ENCODE measurements around the gene FOXO3.
A peak's percentile ranks its signal among the peaks of the same experiment; 100 is the strongest.
"Not testable (repeated sequence)": the region's sequence is repeated elsewhere in the genome, so short reads cannot be mapped to it uniquely, and the experiment has no call there.

FOXO3 gene

GRCh38 chr6:108555399-108556052 lies 5.2 kb upstream of the FOXO3 start:
- no peak for ATAC-seq
- DNase-seq, result no peak

- DNase-seq, result no peak
- ATAC-seq, result no peak
These were observed 4.5 kb upstream of the FOXO3 start for GRCh38 chr6:108556250-108556649.

GRCh38 chr6:108556866-108557493 lies 3.7 kb upstream of the FOXO3 start:
- DNase-seq (no peak), ATAC-seq (no peak)

GRCh38 chr6:108557494-108558371 lies 3.0 kb upstream of the FOXO3 start:
- ATAC-seq, result peak; percentile 29

GRCh38 chr6:108558372-108559096 lies 2.2 kb upstream of the FOXO3 start:
- ATAC-seq (peak; percentile 70), DNase-seq (peak; percentile 97)

More at GRCh38 chr6:108557494-108558371, 3.0 kb upstream of the FOXO3 start:
- peak; percentile 72 for DNase-seq

- DNase-seq (peak; percentile 83), ATAC-seq (peak; percentile 67)
These were observed 1.4 kb upstream of the FOXO3 start for GRCh38 chr6:108559097-108559883.

- ATAC-seq (no peak), DNase-seq (peak; percentile 38)
These were observed 744 bp upstream of the FOXO3 start for GRCh38 chr6:108559884-108560462.

GRCh38 chr6:108561309-108561647 lies 561 bp downstream of the FOXO3 start:
- not testable (repeated sequence) for ATAC-seq, DNase-seq

- ATAC-seq, result no peak
- no peak for DNase-seq
These were observed 1.2 kb downstream of the FOXO3 start for GRCh38 chr6:108561742-108562502.

GRCh38 chr6:108562503-108562993 lies 1.8 kb downstream of the FOXO3 start:
- DNase-seq (no peak), ATAC-seq (no peak)

- no peak for DNase-seq
- no peak for ATAC-seq
These were observed 2.6 kb downstream of the FOXO3 start for GRCh38 chr6:108563292-108563691.

- ATAC-seq, result no peak
These were observed 3.5 kb downstream of the FOXO3 start for GRCh38 chr6:108564178-108564577.

GRCh38 chr6:108565091-108565766 lies 4.5 kb downstream of the FOXO3 start:
- ATAC-seq (peak; percentile 77), DNase-seq (peak; percentile 17)

More at GRCh38 chr6:108564178-108564577, 3.5 kb downstream of the FOXO3 start:
- no peak for DNase-seq

GRCh38 chr6:108565893-108566292 lies 5.2 kb downstream of the FOXO3 start:
- DNase-seq, result no peak
- peak; percentile 21 for ATAC-seq

GRCh38 chr6:108566406-108566805 lies 5.7 kb downstream of the FOXO3 start:
- ATAC-seq (no peak), DNase-seq (no peak)

GRCh38 chr6:108568101-108568500 lies 7.4 kb downstream of the FOXO3 start:
- ATAC-seq, result no peak

GRCh38 chr6:108568551-108569305 lies 8.0 kb downstream of the FOXO3 start:
- no peak for DNase-seq

More at GRCh38 chr6:108568101-108568500, 7.4 kb downstream of the FOXO3 start:
- DNase-seq, result no peak

GRCh38 chr6:108570517-108570916 lies 9.8 kb downstream of the FOXO3 start:
- ATAC-seq (no peak), DNase-seq (no peak)

More at GRCh38 chr6:108568551-108569305, 8.0 kb downstream of the FOXO3 start:
- no peak for ATAC-seq
